Prostate gland (tissue), 2 donors: Measurements from ENCODE around the gene UBA52. TPM values are rescaled to one million over a fixed set of nuclear protein-coding genes. Genes with fewer than 3 reads are reported as not detected.

Experiments
- DNase-seq: peaks from one replicate; pipeline ENCODE4 v3.0.0-alpha.2; 2019; ENCODE audit warnings: low spot score
- H3K27ac ChIP-seq, 2 donors: fragments of 200-600 bp; sonication (generic); 2 replicates each; pipeline ENCODE4 v1.5.1; 2017 to 2019
- H3K27me3 ChIP-seq: fragments of 200-600 bp; sonication (generic); replicated peaks from 2 replicates; pipeline ENCODE4 v1.5.1; 2019; ENCODE audit not compliant: insufficient read depth
- H3K36me3 ChIP-seq, 2 donors: fragments of 200-600 bp; sonication (generic); 1 replicate in 1 of 2; 2 replicates in 1 of 2; pipeline versions ENCODE4 v1.5.1 to v1.8.1; 2017 to 2019
- H3K4me1 ChIP-seq: fragments of 200-600 bp; sonication (generic); replicated peaks from 2 replicates; pipeline ENCODE4 v1.5.1; 2019
- H3K4me3 ChIP-seq, 2 donors: fragments of 200-600 bp; sonication (generic); 2 replicates each; pipeline ENCODE4 v1.5.1; 2017 to 2019
- H3K9me3 ChIP-seq: fragments of 200-600 bp; sonication (generic); 2 replicates; pipeline ENCODE4 v1.5.1; 2017
- POLR2A ChIP-seq: fragments of 450-650 bp; IDR thresholded peaks from one replicate; pipeline ENCODE4 v1.6.1; 2016; ENCODE audit warnings: antibody characterized with exemption, mild to moderate bottlenecking
- POLR2AphosphoS5 ChIP-seq: sonication (generic); formaldehyde crosslinking; IDR thresholded peaks from one replicate; pipeline ENCODE4 v1.6.1; 2017; ENCODE audit warnings: antibody characterized with exemption
- WGBS: methylation state at CpG from one replicate; pipeline ENCODE4 v1.1.5; 2018; 5-methylcytosine and 5-hydroxymethylcytosine counted together
- intact Hi-C: fragments of 100-400 bp; cut with DNase I; formaldehyde crosslinking; loops from one replicate; pipeline ENCODE4 v1.14.2; 2022
- total RNA-seq, 2 donors: library from RNA; depleted of rRNA; stranded (reverse); fragments of >200 nt; gene quantifications; one replicate each; pipeline ENCODE4 v1.1.0, GENCODE V29; 2016
- TF ChIP-seq, protein P1 (sequence below), 4 experiments: fragments of 200-600 bp in 2 of 4; fragments of 450-650 bp in 2 of 4; sonication (generic) in 2 of 4; IDR thresholded peaks; 1 replicate in 3 of 4; 2 replicates in 1 of 4; pipeline ENCODE4 v1.5.1; 2016 to 2019; ENCODE audit warnings: antibody characterized with exemption in 4 of 4, mild to moderate bottlenecking in 2 of 4, moderate library complexity in 2 of 4

UBA52 gene
- total RNA-seq, 2 donors from 2014 or later: 646 to 738 TPM

DNA sequence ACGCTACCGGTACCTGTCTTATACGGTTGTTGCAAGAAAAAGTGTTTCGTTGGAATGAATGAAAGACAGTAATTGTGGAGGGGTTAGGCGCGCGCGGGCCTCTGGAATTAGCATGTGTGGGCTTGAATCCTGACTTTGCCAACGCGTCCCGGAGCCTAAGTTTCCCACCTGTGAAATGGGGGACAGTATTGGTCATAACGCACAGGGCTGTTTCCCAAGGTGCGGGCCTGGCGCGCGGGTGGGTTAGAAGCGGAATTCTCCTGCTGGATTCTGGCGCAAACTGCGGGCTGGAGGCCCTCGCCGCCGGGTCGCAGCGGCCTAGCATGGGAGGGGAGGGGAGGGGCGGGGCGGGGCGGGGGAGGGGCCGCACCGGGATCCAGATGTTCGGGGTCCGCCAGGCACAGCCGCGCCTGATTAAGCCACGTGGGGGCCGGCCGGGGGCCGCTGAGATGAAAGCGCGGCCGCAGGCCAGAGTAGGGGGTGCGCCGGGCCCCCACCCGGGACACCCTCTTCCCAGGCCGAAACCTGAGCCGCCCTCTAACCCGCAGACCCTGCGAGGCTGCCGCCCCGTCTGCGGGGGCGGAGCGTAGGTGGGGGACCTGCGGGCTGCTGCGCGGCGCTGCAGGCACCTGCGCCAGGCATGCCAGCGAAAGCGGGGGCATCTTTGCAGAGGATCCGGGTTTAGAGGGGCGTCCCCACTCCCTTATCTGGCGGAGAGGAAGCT, 39.8 kb downstream of the UBA52 start:
- Histone ChIP-seq H3K27ac (no peak overlapping the region), H3K4me3 (no peak overlapping the region), H3K9me3 (no peaks in the 10 kb centered on the region), H3K27me3 (peaks cover 55% of the 10 kb centered on the region), H3K36me3 (no peaks in the 10 kb centered on the region), H3K4me1 (peaks cover 18% of the 10 kb centered on the region)
- intact Hi-C loops: no loop called here
- TF ChIP-seq POLR2AphosphoS5 (no peak), POLR2A (no peak)
- TF ChIP-seq, protein P1, sequence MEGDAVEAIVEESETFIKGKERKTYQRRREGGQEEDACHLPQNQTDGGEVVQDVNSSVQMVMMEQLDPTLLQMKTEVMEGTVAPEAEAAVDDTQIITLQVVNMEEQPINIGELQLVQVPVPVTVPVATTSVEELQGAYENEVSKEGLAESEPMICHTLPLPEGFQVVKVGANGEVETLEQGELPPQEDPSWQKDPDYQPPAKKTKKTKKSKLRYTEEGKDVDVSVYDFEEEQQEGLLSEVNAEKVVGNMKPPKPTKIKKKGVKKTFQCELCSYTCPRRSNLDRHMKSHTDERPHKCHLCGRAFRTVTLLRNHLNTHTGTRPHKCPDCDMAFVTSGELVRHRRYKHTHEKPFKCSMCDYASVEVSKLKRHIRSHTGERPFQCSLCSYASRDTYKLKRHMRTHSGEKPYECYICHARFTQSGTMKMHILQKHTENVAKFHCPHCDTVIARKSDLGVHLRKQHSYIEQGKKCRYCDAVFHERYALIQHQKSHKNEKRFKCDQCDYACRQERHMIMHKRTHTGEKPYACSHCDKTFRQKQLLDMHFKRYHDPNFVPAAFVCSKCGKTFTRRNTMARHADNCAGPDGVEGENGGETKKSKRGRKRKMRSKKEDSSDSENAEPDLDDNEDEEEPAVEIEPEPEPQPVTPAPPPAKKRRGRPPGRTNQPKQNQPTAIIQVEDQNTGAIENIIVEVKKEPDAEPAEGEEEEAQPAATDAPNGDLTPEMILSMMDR (IDR thresholded peaks at IDR 0.05): no peak
- no peak for DNase-seq
- 3% methylated on average over 62 of the region's 62 CpGs for WGBS

- Histone ChIP-seq H3K27ac (no peak overlapping the region), H3K4me3 (peak overlapping the region; percentile 20 to 31)
- WGBS: under 1% methylated on average over 30 of the region's 30 CpGs
Observed at GRCh38 chr19:18612051-18612771, 40.6 kb downstream of the UBA52 start.

DNA sequence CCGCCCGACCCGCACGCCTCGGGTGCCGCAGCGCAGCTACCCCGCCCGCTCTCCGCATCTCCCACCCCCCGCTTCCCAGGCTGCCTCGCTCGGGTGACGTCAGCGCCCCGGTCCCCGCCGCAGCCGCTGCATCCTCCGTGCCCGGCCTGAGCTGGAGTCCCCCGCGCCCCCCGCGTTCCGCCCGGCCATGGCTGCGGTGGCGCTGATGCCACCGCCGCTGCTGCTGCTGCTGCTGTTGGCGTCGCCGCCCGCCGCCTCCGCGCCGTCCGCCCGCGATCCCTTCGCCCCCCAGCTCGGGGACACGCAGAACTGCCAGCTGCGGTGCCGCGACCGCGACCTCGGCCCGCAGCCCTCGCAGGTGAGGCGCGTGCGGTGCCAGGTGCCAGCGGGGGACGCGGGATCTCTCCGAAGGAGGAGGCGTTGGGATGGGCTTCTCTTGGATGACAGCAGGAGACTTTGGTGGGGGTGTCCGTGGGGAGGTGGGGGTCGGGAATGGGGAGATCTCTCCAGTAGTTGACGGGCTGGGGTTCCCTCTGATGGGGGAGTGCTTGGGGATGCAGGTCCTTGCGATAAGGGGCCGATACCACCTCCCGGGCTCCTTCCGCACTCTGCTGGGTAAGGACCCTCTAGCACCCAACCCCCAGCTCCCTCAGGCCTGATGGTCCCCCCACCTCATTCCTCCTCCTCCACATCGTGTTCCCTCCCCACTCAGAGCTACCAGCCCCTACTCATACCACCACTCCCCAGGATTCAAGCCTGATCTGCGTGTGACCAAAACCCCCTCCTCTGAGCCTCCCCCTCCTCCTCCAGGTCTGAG, 41.3 kb downstream of the UBA52 start, which contains the start of gene TMEM59L:
Gene TMEM59L, plus strand, starts transcription at position 99 of the 817 bp plus-strand sequence. Its CDS starts 89 bp downstream, at position 188.
- Histone ChIP-seq H3K27me3 (peaks cover 47% of the 10 kb centered on the region), H3K27ac (no peak within 1 kb of the TSS), H3K4me1 (peaks cover 8% of the 10 kb centered on the region), H3K36me3 (no peaks in the 10 kb centered on the region), H3K4me3 (peak within 1 kb of the TSS; percentile 20 to 31), H3K9me3 (no peaks in the 10 kb centered on the region)
- no peak for DNase-seq
- intact Hi-C loops: no loop called here
- WGBS: 5% methylated on average over 56 of the region's 70 CpGs
- TF ChIP-seq POLR2A: no peak
- TF ChIP-seq, protein P1 (IDR thresholded peaks at IDR 0.05): no peak

More at GRCh38 chr19:18612051-18612771, 40.6 kb downstream of the UBA52 start:
- Histone ChIP-seq H3K9me3 (no peaks in the 10 kb centered on the region), H3K4me1 (peaks cover 15% of the 10 kb centered on the region), H3K36me3 (no peaks in the 10 kb centered on the region), H3K27me3 (peaks cover 54% of the 10 kb centered on the region)
- no peak for DNase-seq
- intact Hi-C loops: no loop called here
- no peak for TF ChIP-seq POLR2A
- no peak for TF ChIP-seq POLR2AphosphoS5
- TF ChIP-seq, protein P1 (IDR thresholded peaks at IDR 0.05): no peak

- H3K27me3 ChIP-seq: peaks cover 40% of the 10 kb centered on the region
- 66% methylated on average over 23 of the region's 23 CpGs for WGBS
- H3K27ac ChIP-seq: no peak overlapping the region
Observed at GRCh38 chr19:18613589-18614234, 42.1 kb downstream of the UBA52 start.

More at GRCh38 chr19:18613589-18614234, 42.1 kb downstream of the UBA52 start:
- intact Hi-C loops: no loop called here
- no peak overlapping the region for H3K4me3 ChIP-seq
- no peak for DNase-seq
- H3K36me3 ChIP-seq: no peaks in the 10 kb centered on the region
- H3K9me3 ChIP-seq: no peaks in the 10 kb centered on the region
- H3K4me1 ChIP-seq: peaks cover 8% of the 10 kb centered on the region
- TF ChIP-seq POLR2A (no peak), POLR2AphosphoS5 (no peak)
- TF ChIP-seq, protein P1 (IDR thresholded peaks at IDR 0.05): no peak
